HCT116 (cell line): Measurements from ENCODE around the gene ISOC1. TPM values are rescaled to one million over a fixed set of nuclear protein-coding genes. Genes with fewer than 3 reads are reported as not detected.

ENCODE experiments used
- ATAC-seq: fragments of 200-7000 bp; cut with Tn5 transposase; 2 replicates; pipeline ENCODE4 v1.9.1; 2020; ENCODE audit warnings: mild to moderate bottlenecking, moderate library complexity
- BruUV-seq: library from RNA; stranded (reverse); fragments of 400-500 nt; replicated peaks from 2 replicates; lab custom pipeline; 2021; lab: Mats Ljungman, UMichigan
- CTCF ChIA-PET: fragments of 300-600 bp; sonication (Branson Sonifier 250); formaldehyde crosslinking; loops from one replicate; lab custom pipeline; 2021; ENCODE audit warnings: antibody characterized with exemption; lab: Charles Lee
- POLR2A ChIA-PET: fragments of 300-600, 350-600 bp; sonication (Branson Sonifier 250); formaldehyde crosslinking; loops from one replicate; lab custom pipeline; 2021; ENCODE audit warnings: antibody characterized with exemption; lab: Charles Lee
- RAD21 ChIA-PET, 2 experiments: fragments of 300-600 bp; sonication (Branson Sonifier 250); formaldehyde crosslinking; loops; one replicate each; lab custom pipeline; 2023; ENCODE audit warnings: low total read pairs in 2 of 2; ENCODE audit not compliant: uncharacterized antibody in 2 of 2, unreplicated experiment in 2 of 2, low non-redundant PET in 1 of 2; lab: Charles Lee
- DNase-seq: peaks from one replicate; pipeline ENCODE4 v3.0.0-alpha.2; 2010; ENCODE audit warnings: low read depth, low spot score
- H2AFZ ChIP-seq: fragments of 200-600 bp; shearing (Covaris generic), sonication (generic); 2 replicates; pipeline ENCODE4 v1.6.1; 2017; ENCODE audit warnings: low read depth, mixed run types, mixed read lengths, antibody characterized with exemption, low read length; ENCODE audit not compliant: poor library complexity, severe bottlenecking
- H3K27ac ChIP-seq: 2 replicates; pipeline ENCODE4 v1.5.1; 2012; ENCODE audit warnings: low read depth, low read length
- H3K27me3 ChIP-seq: fragments of 200-600 bp; sonication (generic); 2 replicates; pipeline ENCODE4 v1.6.1; 2016; ENCODE audit warnings: mixed run types, low read length, mixed read lengths; ENCODE audit not compliant: insufficient read depth
- H3K36me3 ChIP-seq, 2 experiments: fragments of 200-500 bp in 1 of 2; fragments of 200-600 bp in 1 of 2; sonication (Bioruptor generic) in 1 of 2; sonication (generic) in 1 of 2; 2 replicates each; pipeline versions ENCODE4 v1.5.1 to v1.6.1; 2014 to 2016; ENCODE audit warnings: low read length in 2 of 2, inconsistent platforms in 1 of 2, mixed read lengths in 1 of 2, mixed run types in 1 of 2; ENCODE audit not compliant: insufficient read depth in 2 of 2, control insufficient read depth in 1 of 2
- H3K4me1 ChIP-seq, 2 experiments: fragments of 200-600 bp in 1 of 2; sonication (generic) in 1 of 2; 2 replicates each; pipeline versions ENCODE4 v1.5.1 to v1.6.1; 2012 to 2017; ENCODE audit warnings: low read length in 2 of 2, inconsistent platforms in 1 of 2, mild to moderate bottlenecking in 1 of 2, mixed read lengths in 1 of 2, mixed run types in 1 of 2, moderate library complexity in 1 of 2; ENCODE audit not compliant: insufficient read depth in 2 of 2, control insufficient read depth in 1 of 2
- H3K4me2 ChIP-seq: fragments of 200-600 bp; sonication (generic); 2 replicates; pipeline ENCODE4 v1.6.1; 2017; ENCODE audit warnings: mixed run types, low read length, mixed read lengths
- H3K4me3 ChIP-seq, 2 experiments: fragments of 200-600 bp in 1 of 2; sonication (generic) in 1 of 2; replicated peaks in 1 of 2; 2 replicates each; pipeline ENCODE4 v1.5.1; 2011 to 2016; ENCODE audit warnings: low read length in 2 of 2, control low read depth in 1 of 2, low read depth in 1 of 2, mild to moderate bottlenecking in 1 of 2, mixed read lengths in 1 of 2, mixed run types in 1 of 2
- H3K79me2 ChIP-seq: fragments of 200-600 bp; sonication (generic); 2 replicates; pipeline ENCODE4 v1.6.1; 2017; ENCODE audit warnings: mild to moderate bottlenecking, mixed run types, low read length, moderate library complexity, mixed read lengths; ENCODE audit not compliant: insufficient read depth
- H3K9ac ChIP-seq: fragments of 200-600 bp; sonication (generic); 2 replicates; pipeline ENCODE4 v1.6.1; 2016; ENCODE audit warnings: low read length, mixed read lengths
- H3K9me2 ChIP-seq: fragments of 200-600 bp; sonication (generic), shearing (Covaris generic); 2 replicates; pipeline ENCODE4 v1.6.1; 2017; ENCODE audit warnings: mixed run types, mild to moderate bottlenecking, moderate library complexity; ENCODE audit not compliant: insufficient read depth
- H3K9me3 ChIP-seq, 2 experiments: fragments of 200-500 bp in 1 of 2; fragments of 200-600 bp in 1 of 2; sonication (Bioruptor generic) in 1 of 2; sonication (generic) in 1 of 2; 2 replicates each; pipeline ENCODE4 v1.6.1; 2014 to 2017; ENCODE audit warnings: low read length in 2 of 2, mixed read lengths in 2 of 2, inconsistent platforms in 1 of 2, low read depth in 1 of 2, mild to moderate bottlenecking in 1 of 2, mixed run types in 1 of 2, moderate library complexity in 1 of 2; ENCODE audit not compliant: control insufficient read depth in 1 of 2, insufficient read depth in 1 of 2
- H4K20me1 ChIP-seq: fragments of 200-600 bp; sonication (generic), shearing (Covaris generic); 2 replicates; pipeline ENCODE4 v1.6.1; 2017; ENCODE audit warnings: mixed run types, mild to moderate bottlenecking, moderate library complexity; ENCODE audit not compliant: insufficient read depth
- ELF1 ChIP-seq: IDR thresholded peaks from 2 replicates; pipeline ENCODE4 v1.6.1; 2012; ENCODE audit warnings: low read depth, borderline replicate concordance
- EZH2phosphoT487 ChIP-seq: fragments of 200-600 bp; IDR thresholded peaks from 2 replicates; pipeline ENCODE4 v1.6.1; 2018; ENCODE audit warnings: antibody characterized with exemption, borderline replicate concordance
- POLR2AphosphoS5 ChIP-seq: IDR thresholded peaks from 2 replicates; pipeline ENCODE4 v1.6.1; 2011; ENCODE audit warnings: mild to moderate bottlenecking, low read depth, low read length, moderate library complexity
- RAD21 ChIP-seq: IDR thresholded peaks from 2 replicates; pipeline ENCODE4 v1.6.1; 2012; ENCODE audit warnings: low read depth, mild to moderate bottlenecking
- SIN3A ChIP-seq: IDR thresholded peaks from 2 replicates; pipeline ENCODE4 v1.6.1; 2012; ENCODE audit warnings: low read depth
- TCF7L2 ChIP-seq: IDR thresholded peaks from 2 replicates; pipeline ENCODE4 v1.7.0; 2011; ENCODE audit warnings: borderline replicate concordance, inconsistent platforms; ENCODE audit not compliant: insufficient read depth, insufficient read length; ENCODE audit errors: extremely low read depth
- intact Hi-C: fragments of 100-400 bp; cut with micrococcal nuclease; formaldehyde crosslinking; loops from 2 replicates; pipeline ENCODE4 v1.10.0; 2022
- total RNA-seq: library from RNA; stranded (reverse); gene quantifications from one replicate; pipeline ENCODE4 v1.2.1, GENCODE V29; 2021; ENCODE audit not compliant: unreplicated experiment
- TF ChIP-seq, protein P1 (sequence below), 3 experiments: fragments of 200-600 bp in 1 of 3; sonication (generic) in 1 of 3; IDR thresholded peaks in 2 of 3; conservative IDR thresholded peaks in 1 of 3; 2 replicates each; pipeline ENCODE4 v1.5.1; 2012 to 2017; ENCODE audit warnings: low read depth in 2 of 3, low read length in 2 of 3, antibody characterized with exemption in 1 of 3, borderline replicate concordance in 1 of 3, control low read depth in 1 of 3, mild to moderate bottlenecking in 1 of 3, mixed read lengths in 1 of 3, mixed run types in 1 of 3, moderate library complexity in 1 of 3; ENCODE audit not compliant: insufficient read depth in 1 of 3

The ISOC1 gene
- total RNA-seq, 1 experiment from 2014 or later, result 42.9 TPM

DNA sequence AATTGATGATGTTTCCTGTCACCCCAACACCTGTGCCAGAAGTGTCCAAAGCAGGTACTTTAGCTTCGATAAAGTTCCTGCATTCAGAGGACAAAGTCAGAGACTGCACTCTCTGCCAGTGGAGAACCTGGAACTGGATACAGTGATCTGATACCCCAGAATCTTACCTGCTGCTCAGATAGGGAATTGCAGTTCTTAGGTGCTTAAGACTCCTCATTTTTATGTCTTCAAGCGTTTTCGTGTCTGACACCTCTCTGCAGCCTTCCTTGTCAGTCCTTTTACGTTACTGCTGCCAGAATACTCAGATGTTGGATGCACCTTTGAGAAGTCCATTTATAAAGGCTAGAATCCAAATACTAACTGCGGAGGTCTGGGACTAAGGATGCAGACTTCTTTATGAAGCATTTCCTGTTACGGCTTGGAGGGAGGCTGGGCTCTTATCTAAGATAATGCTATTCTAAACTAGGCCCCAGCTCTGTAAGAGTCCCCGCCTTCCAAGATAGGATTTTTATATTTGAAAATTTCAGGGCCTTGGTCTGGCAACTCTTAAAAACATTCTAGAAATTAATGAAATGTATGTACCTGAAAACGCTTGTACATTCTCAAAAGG, 1.9 kb downstream of the ISOC1 start:
- ChIA-PET POLR2A (interaction anchor here (2.7 kb wide), 1 partner anchor 15 kb away, joined by 6 read pairs; no protein-coding TSS in a partner anchor), RAD21 (no interaction called here), CTCF (interaction anchor here (2.5 kb wide), 1 partner anchor 191 kb away, joined by 14 read pairs; no protein-coding TSS in a partner anchor)
- Histone ChIP-seq H3K27me3 (no peaks in the 10 kb centered on the region), H3K4me1 (peaks cover 8 to 14% of the 10 kb centered on the region in 2 experiments; a peak in 2 of 4 replicates), H3K9me3 (no peaks in the 10 kb centered on the region), H3K4me3 (no peak overlapping the region), H3K9ac (no peak overlapping the region), H3K4me2 (peak overlapping the region; percentile 94), H3K27ac (no peak overlapping the region), H4K20me1 (no peaks in the 10 kb centered on the region), H3K79me2 (peaks cover 61% of the 10 kb centered on the region), H3K9me2 (no peaks in the 10 kb centered on the region), H3K36me3 (no peaks in the 10 kb centered on the region), H2AFZ (no peak overlapping the region)
- no TSS peak for BruUV-seq
- intact Hi-C loops, result no loop called here
- ATAC-seq (no peak), DNase-seq (no peak)
- TF ChIP-seq, protein P1, sequence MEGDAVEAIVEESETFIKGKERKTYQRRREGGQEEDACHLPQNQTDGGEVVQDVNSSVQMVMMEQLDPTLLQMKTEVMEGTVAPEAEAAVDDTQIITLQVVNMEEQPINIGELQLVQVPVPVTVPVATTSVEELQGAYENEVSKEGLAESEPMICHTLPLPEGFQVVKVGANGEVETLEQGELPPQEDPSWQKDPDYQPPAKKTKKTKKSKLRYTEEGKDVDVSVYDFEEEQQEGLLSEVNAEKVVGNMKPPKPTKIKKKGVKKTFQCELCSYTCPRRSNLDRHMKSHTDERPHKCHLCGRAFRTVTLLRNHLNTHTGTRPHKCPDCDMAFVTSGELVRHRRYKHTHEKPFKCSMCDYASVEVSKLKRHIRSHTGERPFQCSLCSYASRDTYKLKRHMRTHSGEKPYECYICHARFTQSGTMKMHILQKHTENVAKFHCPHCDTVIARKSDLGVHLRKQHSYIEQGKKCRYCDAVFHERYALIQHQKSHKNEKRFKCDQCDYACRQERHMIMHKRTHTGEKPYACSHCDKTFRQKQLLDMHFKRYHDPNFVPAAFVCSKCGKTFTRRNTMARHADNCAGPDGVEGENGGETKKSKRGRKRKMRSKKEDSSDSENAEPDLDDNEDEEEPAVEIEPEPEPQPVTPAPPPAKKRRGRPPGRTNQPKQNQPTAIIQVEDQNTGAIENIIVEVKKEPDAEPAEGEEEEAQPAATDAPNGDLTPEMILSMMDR (IDR thresholded peaks at IDR 0.05 in 2 of 3, conservative IDR thresholded peaks at IDR 0.05 in 1 of 3; ENCODE audit: borderline replicate concordance in 1 of 3, insufficient read depth in 1 of 3, low read depth in 2 of 3, low read length in 2 of 3), result peak in 2 of 3 experiments; percentile 15 to 23; a peak in 2 of 6 replicates
- no peak for TF ChIP-seq EZH2phosphoT487

DNA sequence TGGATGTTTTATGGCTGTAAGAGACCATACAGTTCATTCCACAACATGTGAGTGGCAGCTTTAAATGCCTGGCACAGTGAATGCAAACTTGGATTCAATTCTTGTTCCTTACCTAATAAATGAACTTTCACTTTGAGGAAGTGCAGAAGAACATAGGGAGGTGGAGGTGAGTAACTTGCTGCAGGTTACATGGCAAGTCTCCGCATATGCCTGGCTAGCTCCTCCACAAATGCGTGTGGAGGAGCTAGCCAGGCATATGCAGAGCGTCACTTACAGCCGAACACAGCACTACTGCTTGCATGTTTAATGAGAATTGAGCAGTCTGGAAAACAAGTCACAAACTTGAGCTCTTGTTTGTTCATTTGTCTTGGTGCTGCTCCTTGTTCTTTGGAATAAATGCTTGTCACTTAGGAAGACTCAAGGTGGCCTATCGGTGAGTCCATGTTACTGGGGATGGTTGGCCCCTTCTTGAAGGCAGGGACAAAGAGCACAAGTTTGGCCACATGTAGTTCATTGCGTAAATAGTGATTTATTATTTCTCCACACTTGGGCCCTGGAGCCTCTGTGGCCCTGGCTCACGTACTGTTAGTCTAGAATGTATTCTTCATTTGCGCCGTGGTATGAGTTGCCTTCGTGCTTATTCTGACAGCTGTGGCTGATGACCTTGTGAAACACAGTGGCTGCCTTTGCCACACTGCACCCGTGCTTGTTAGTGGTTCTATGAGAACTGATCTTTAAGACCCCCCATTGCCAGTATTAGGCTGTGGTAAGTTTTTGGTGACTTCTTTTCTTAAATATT, 3.1 kb downstream of the ISOC1 start:
- Histone ChIP-seq H3K27me3 (no peaks in the 10 kb centered on the region), H3K4me2 (no peak overlapping the region), H3K79me2 (peaks cover 70% of the 10 kb centered on the region), H3K4me1 (peaks cover 8 to 14% of the 10 kb centered on the region in 2 experiments; a peak in 2 of 4 replicates), H2AFZ (no peak overlapping the region), H3K9me2 (no peaks in the 10 kb centered on the region), H3K36me3 (no peaks in the 10 kb centered on the region), H3K9me3 (no peaks in the 10 kb centered on the region), H3K9ac (no peak overlapping the region), H3K4me3 (no peak overlapping the region), H4K20me1 (no peaks in the 10 kb centered on the region), H3K27ac (no peak overlapping the region)
- RAD21 ChIA-PET, result no interaction called here
- CTCF ChIA-PET, result no interaction called here
- no TSS peak for BruUV-seq
- ATAC-seq (no peak), DNase-seq (no peak)
- no peak for TF ChIP-seq RAD21
- no peak for TF ChIP-seq TCF7L2
- no peak for TF ChIP-seq POLR2AphosphoS5
- TF ChIP-seq SIN3A, result no peak
- TF ChIP-seq ELF1, result no peak
- intact Hi-C loops, result no loop called here
- POLR2A ChIA-PET, result interaction anchor here (2.7 kb wide), 1 partner anchor 14 kb away, joined by 6 read pairs; no protein-coding TSS in a partner anchor
